ENCODE data around the gene IL36B. TPM values are rescaled to one million over a fixed set of nuclear protein-coding genes. Genes with fewer than 3 reads are reported as not detected.
A peak's percentile ranks its signal among the peaks of the same experiment; 100 is the strongest.

The IL36B gene
- total and polyA plus RNA-seq, 2 experiments from 2014 or later, result not detected

DNA sequence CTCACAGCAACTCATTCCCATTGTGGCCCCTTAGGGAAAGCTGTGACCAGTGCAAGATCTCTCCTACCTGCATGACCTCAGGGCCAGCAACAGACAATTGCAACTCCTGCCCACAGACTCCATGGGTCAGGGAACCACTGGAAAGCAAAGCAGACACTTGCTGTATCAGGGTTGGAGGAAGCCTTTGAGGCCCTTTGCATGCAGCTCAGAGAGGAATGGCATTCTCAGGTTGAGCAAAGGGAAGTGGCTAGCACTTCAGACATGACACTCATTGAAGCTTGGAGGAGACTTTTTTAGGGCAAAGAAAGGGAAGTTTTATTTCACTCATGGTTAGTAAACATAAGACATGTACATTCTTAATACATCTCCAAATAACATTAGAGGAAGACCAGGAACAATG lies 37.2 kb upstream of the IL36B start:
- no peak for DNase-seq (ENCODE audit: low spot score)
- Histone ChIP-seq H3K4me1 (ENCODE audit: insufficient read depth) (no peaks in the 10 kb centered on the region), H4K20me1 (ENCODE audit: insufficient read depth, poor library complexity, severe bottlenecking) (no peaks in the 10 kb centered on the region), H3K9me3 (ENCODE audit: low read depth) (no peaks in the 10 kb centered on the region), H3K27me3 (peaks cover 10% of the 10 kb centered on the region), H3K9me2 (replicated peaks; ENCODE audit: insufficient read depth) (no peaks in the 10 kb centered on the region), H2AFZ (no peak overlapping the region), H3K36me3 (replicated peaks; ENCODE audit: insufficient read depth, low read depth) (no peaks in the 10 kb centered on the region), H3K79me2 (no peaks in the 10 kb centered on the region), H3K27ac (no peak overlapping the region), H3K4me3 (no peak overlapping the region), H3K4me2 (no peak overlapping the region)
- TF ChIP-seq EZH2phosphoT487 (IDR thresholded peaks at IDR 0.05; ENCODE audit: low read depth, severe bottlenecking, unreplicated experiment), result no peak

GRCh38 chr2:113088213-113088992 lies 35.7 kb upstream of the IL36B start:
- H3K4me2 ChIP-seq, result no peak overlapping the region
- H3K27ac ChIP-seq, result no peak overlapping the region
- no peak for DNase-seq (ENCODE audit: low spot score)
- H3K9me3 ChIP-seq (ENCODE audit: low read depth), result no peaks in the 10 kb centered on the region
- no peaks in the 10 kb centered on the region for H3K79me2 ChIP-seq
- H2AFZ ChIP-seq, result no peak overlapping the region
- TF ChIP-seq, protein P1, sequence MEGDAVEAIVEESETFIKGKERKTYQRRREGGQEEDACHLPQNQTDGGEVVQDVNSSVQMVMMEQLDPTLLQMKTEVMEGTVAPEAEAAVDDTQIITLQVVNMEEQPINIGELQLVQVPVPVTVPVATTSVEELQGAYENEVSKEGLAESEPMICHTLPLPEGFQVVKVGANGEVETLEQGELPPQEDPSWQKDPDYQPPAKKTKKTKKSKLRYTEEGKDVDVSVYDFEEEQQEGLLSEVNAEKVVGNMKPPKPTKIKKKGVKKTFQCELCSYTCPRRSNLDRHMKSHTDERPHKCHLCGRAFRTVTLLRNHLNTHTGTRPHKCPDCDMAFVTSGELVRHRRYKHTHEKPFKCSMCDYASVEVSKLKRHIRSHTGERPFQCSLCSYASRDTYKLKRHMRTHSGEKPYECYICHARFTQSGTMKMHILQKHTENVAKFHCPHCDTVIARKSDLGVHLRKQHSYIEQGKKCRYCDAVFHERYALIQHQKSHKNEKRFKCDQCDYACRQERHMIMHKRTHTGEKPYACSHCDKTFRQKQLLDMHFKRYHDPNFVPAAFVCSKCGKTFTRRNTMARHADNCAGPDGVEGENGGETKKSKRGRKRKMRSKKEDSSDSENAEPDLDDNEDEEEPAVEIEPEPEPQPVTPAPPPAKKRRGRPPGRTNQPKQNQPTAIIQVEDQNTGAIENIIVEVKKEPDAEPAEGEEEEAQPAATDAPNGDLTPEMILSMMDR (IDR thresholded peaks at IDR 0.05; ENCODE audit: poor library complexity), result no peak
- TF ChIP-seq EZH2phosphoT487 (IDR thresholded peaks at IDR 0.05; ENCODE audit: low read depth, severe bottlenecking, unreplicated experiment), result no peak
- no peak for TF ChIP-seq EZH2 (IDR thresholded peaks at IDR 0.05; ENCODE audit: borderline replicate concordance)
- no peaks in the 10 kb centered on the region for H4K20me1 ChIP-seq (ENCODE audit: insufficient read depth, poor library complexity, severe bottlenecking)
- H3K9me2 ChIP-seq (replicated peaks; ENCODE audit: insufficient read depth), result no peaks in the 10 kb centered on the region
- no peak overlapping the region for H3K4me3 ChIP-seq
- H3K27me3 ChIP-seq, result peaks cover 10% of the 10 kb centered on the region
- H3K36me3 ChIP-seq (replicated peaks; ENCODE audit: insufficient read depth, low read depth), result no peaks in the 10 kb centered on the region
- no peaks in the 10 kb centered on the region for H3K4me1 ChIP-seq (ENCODE audit: insufficient read depth)

DNA sequence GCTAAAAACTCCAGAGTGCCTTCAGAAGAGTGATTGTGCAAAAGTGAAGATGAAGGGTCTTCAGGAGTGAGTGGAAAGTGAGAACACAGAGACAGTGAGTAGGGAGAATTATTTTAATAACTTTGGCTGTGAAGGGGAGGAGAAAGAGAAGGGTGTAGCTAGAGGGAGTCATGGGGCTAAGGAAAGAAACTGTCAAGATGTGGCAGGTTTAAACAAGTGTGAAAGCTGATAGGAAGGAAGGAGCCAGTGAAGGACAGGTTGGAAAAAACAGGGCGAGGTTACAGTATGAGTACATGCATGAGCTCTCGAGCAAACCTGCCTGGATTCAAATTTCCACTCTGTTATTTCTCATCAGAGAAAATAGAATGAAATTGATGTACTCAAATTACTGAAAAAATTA lies 32.9 kb upstream of the IL36B start:
- no peaks in the 10 kb centered on the region for H3K9me2 ChIP-seq (replicated peaks; ENCODE audit: insufficient read depth)
- H4K20me1 ChIP-seq (ENCODE audit: insufficient read depth, poor library complexity, severe bottlenecking), result no peaks in the 10 kb centered on the region
- 75% methylated on average over 2 of the region's 2 CpGs for WGBS (ENCODE audit: low lambda C conversion rate, missing lambda C conversion rate)
- H3K27ac ChIP-seq, result no peak overlapping the region
- H3K9me3 ChIP-seq (ENCODE audit: low read depth), result no peaks in the 10 kb centered on the region
- H3K4me1 ChIP-seq (ENCODE audit: insufficient read depth), result no peaks in the 10 kb centered on the region
- no peak for DNase-seq (ENCODE audit: low spot score)
- H3K36me3 ChIP-seq (replicated peaks; ENCODE audit: insufficient read depth, low read depth), result no peaks in the 10 kb centered on the region
- H3K4me2 ChIP-seq, result no peak overlapping the region
- no peak for TF ChIP-seq EZH2 (IDR thresholded peaks at IDR 0.05; ENCODE audit: borderline replicate concordance)
- TF ChIP-seq EZH2phosphoT487 (IDR thresholded peaks at IDR 0.05; ENCODE audit: low read depth, severe bottlenecking, unreplicated experiment), result no peak
- TF ChIP-seq, protein P1 (IDR thresholded peaks at IDR 0.05; ENCODE audit: poor library complexity), result no peak
- no peak overlapping the region for H2AFZ ChIP-seq
- H3K79me2 ChIP-seq, result no peaks in the 10 kb centered on the region
- peaks cover 5% of the 10 kb centered on the region for H3K27me3 ChIP-seq
- H3K4me3 ChIP-seq, result no peak overlapping the region

DNA sequence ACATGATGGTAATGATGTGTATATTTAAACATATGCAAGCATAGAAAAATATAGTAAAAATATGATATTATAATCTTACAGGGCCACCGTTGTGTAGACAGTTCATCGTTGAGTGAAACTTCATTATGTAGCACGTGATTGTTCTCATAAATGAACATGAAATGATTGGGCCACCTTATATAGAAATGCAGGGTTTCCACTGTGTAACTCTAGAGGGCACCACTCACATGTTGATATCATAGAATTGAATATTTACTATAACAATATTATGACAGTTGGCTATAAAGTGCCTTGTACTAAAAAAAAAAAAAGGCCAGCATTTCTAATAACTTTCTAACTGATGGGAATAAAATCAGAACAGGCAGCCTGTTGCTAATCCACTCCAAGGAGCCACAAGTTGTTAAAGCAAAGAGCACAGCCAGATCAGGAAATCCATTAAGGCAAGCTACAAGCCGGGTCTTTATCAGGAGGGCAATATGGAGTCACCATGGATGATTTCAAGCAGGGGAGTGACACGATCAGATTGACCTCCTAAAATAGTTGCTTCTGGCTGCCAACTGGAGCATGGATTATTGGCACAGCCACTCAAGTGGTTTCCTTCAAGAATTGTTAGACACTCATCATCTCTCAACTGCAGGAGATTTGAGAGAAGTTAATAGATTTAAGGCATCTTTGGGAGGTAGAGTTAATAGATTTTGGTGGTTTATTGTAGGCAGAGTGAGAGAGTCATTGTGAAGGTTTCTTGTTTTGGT lies 31.8 kb upstream of the IL36B start:
- Histone ChIP-seq H3K9me2 (replicated peaks; ENCODE audit: insufficient read depth) (no peaks in the 10 kb centered on the region), H3K27ac (no peak overlapping the region), H3K27me3 (peaks cover 5% of the 10 kb centered on the region), H3K4me3 (no peak overlapping the region), H3K9me3 (ENCODE audit: low read depth) (no peaks in the 10 kb centered on the region), H3K4me1 (ENCODE audit: insufficient read depth) (no peaks in the 10 kb centered on the region), H3K4me2 (no peak overlapping the region), H3K36me3 (replicated peaks; ENCODE audit: insufficient read depth, low read depth) (no peaks in the 10 kb centered on the region), H4K20me1 (ENCODE audit: insufficient read depth, poor library complexity, severe bottlenecking) (no peaks in the 10 kb centered on the region), H2AFZ (no peak overlapping the region), H3K79me2 (no peaks in the 10 kb centered on the region)
- TF ChIP-seq EZH2phosphoT487 (IDR thresholded peaks at IDR 0.05; ENCODE audit: low read depth, severe bottlenecking, unreplicated experiment), result no peak
- TF ChIP-seq EZH2 (IDR thresholded peaks at IDR 0.05; ENCODE audit: borderline replicate concordance), result no peak
- TF ChIP-seq, protein P1 (IDR thresholded peaks at IDR 0.05; ENCODE audit: poor library complexity), result peak; percentile 44
- DNase-seq (ENCODE audit: low spot score), result no peak
- 55% methylated on average over 5 of the region's 5 CpGs for WGBS (ENCODE audit: low lambda C conversion rate, missing lambda C conversion rate)

Measured in hepatocyte (in vitro differentiated cells).